22Rv1 (cell line): Measurements from ENCODE around the gene NAA38.

Source experiments
- ZFX ChIP-seq: fragments of 450-650 bp; IDR thresholded peaks from 2 replicates; pipeline ENCODE4 v1.6.1; 2017; ENCODE audit warnings: antibody characterized with exemption, borderline replicate concordance
- TF ChIP-seq, protein P1 (sequence below): fragments of 450-650 bp; IDR thresholded peaks from 2 replicates; pipeline ENCODE4 v1.5.1; 2017; ENCODE audit warnings: mild to moderate bottlenecking

DNA sequence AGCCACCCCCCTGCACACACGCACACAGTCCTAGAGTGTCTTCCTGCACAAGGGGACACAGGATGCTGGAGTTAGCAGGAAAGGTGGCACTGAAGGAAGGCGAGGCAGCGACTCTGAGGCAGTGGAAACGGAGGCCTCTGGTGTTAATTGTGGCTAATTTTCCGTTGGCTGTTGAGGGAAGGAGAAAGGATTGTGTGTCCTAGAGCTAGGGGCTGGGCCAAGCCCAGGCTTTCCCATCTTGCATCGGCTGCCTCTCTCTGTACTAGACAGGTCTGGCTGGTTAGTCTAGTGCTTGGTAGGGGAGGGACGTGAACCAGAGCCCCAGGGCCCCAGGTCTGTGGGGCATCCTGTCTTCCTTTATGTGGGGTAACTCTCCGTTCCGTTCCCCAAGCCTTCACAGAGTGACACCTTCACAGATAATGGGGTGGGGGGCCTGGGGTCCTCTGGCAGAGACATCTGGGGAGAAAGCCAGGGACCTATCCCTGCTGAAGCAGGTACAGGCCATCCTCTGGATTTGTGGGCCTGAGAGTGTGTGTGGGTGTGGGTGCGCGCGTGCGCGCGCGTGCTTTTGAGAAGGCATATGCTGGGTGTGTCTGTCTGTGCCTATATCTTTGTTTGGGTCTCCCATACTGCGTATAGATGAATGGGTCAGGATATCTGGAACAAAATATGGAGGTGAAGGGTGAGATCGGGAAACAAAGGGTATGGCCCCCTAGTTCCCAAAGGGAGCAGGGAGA lies 31.0 kb upstream of the NAA38 start, which contains the start of gene CHD3:
- TF ChIP-seq, protein P1, sequence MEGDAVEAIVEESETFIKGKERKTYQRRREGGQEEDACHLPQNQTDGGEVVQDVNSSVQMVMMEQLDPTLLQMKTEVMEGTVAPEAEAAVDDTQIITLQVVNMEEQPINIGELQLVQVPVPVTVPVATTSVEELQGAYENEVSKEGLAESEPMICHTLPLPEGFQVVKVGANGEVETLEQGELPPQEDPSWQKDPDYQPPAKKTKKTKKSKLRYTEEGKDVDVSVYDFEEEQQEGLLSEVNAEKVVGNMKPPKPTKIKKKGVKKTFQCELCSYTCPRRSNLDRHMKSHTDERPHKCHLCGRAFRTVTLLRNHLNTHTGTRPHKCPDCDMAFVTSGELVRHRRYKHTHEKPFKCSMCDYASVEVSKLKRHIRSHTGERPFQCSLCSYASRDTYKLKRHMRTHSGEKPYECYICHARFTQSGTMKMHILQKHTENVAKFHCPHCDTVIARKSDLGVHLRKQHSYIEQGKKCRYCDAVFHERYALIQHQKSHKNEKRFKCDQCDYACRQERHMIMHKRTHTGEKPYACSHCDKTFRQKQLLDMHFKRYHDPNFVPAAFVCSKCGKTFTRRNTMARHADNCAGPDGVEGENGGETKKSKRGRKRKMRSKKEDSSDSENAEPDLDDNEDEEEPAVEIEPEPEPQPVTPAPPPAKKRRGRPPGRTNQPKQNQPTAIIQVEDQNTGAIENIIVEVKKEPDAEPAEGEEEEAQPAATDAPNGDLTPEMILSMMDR, result no peak
- TF ChIP-seq ZFX, result no peak
